K562 (cell line): ENCODE data around the gene SUSD3. TPM values are rescaled to one million over a fixed set of nuclear protein-coding genes. Genes with fewer than 3 reads are reported as not detected.

Experiments
- ATAC-seq: fragments of 200-7000 bp; cut with Tn5 transposase; 3 replicates; pipeline ENCODE4 v1.9.1; 2020; ENCODE audit warnings: moderate library complexity
- BruUV-seq: library from RNA; stranded (reverse); fragments of 400-500 nt; replicated peaks from 2 replicates; lab custom pipeline; 2021; lab: Mats Ljungman, UMichigan
- CTCF ChIA-PET: fragments of 300-600 bp; formaldehyde crosslinking; extraction: SDS; loops from one replicate; lab custom pipeline; 2021; ENCODE audit warnings: low intra/inter-chr PET ratio; lab: Yijun Ruan, JAX
- POLR2A ChIA-PET: fragments of 300-600, 350-650 bp; sonication (Branson Sonifier 250); formaldehyde crosslinking; extraction: SDS; loops from one replicate; lab custom pipeline; 2021; ENCODE audit warnings: antibody characterized with exemption, inconsistent platforms; lab: Yijun Ruan, JAX
- DNase-seq, 4 experiments: peaks; one replicate each; pipeline versions ENCODE4 v3.0.0 to v3.0.0-alpha.2; 2011 to 2018; ENCODE audit warnings: low spot score in 3 of 4, mixed read lengths in 3 of 4; ENCODE audit errors: extremely low read depth in 1 of 4
- FAIRE-seq: peaks from 2 replicates; lab custom pipeline; 2011; peaks lifted over from hg19 to GRCh38; lab: Jason Lieb, UNC
- H2AFZ ChIP-seq: 2 replicates; pipeline ENCODE4 v1.6.0; 2011; ENCODE audit warnings: low read depth, low read length, control low read depth, inconsistent platforms
- H3K27ac ChIP-seq: fragments of 200-600 bp; 3 replicates; pipeline ENCODE4 v1.8.0; 2011; ENCODE audit warnings: low read depth, mild to moderate bottlenecking, control low read depth, inconsistent platforms, low read length, moderate library complexity, mixed read lengths; ENCODE audit errors: extremely low read depth
- H3K27me3 ChIP-seq, 2 experiments: fragments of 300-600 bp in 1 of 2; 2 replicates in 1 of 2; 3 replicates in 1 of 2; pipeline versions ENCODE4 v1.6.0 to v1.8.0; 2011; ENCODE audit warnings: inconsistent platforms in 2 of 2, low read length in 2 of 2, mild to moderate bottlenecking in 1 of 2, mixed read lengths in 1 of 2, moderate library complexity in 1 of 2; ENCODE audit not compliant: control insufficient read depth in 2 of 2, insufficient read depth in 2 of 2
- H3K36me3 ChIP-seq: fragments of 300-600 bp; 3 replicates; pipeline ENCODE4 v1.8.0; 2011; ENCODE audit warnings: mild to moderate bottlenecking, low read length, inconsistent platforms; ENCODE audit not compliant: control insufficient read depth, insufficient read depth
- H3K4me1 ChIP-seq, 2 experiments: fragments of 200-600 bp in 1 of 2; replicated peaks in 1 of 2; 2 replicates in 1 of 2; 3 replicates in 1 of 2; pipeline versions ENCODE4 v1.5.1 to v1.8.0; 2011; ENCODE audit warnings: inconsistent platforms in 2 of 2, low read length in 2 of 2, mild to moderate bottlenecking in 1 of 2, mixed read lengths in 1 of 2, moderate library complexity in 1 of 2; ENCODE audit not compliant: control insufficient read depth in 2 of 2, insufficient read depth in 2 of 2
- H3K4me2 ChIP-seq: 2 replicates; pipeline ENCODE4 v1.6.1; 2011; ENCODE audit warnings: low read length, control low read depth, inconsistent platforms, mixed read lengths; ENCODE audit not compliant: insufficient read depth
- H3K4me3 ChIP-seq: fragments of 200-600 bp; sonication (generic), shearing (Covaris generic); 2 replicates; pipeline ENCODE4 v1.5.1; 2016; ENCODE audit warnings: control low read depth, inconsistent platforms
- H3K79me2 ChIP-seq: fragments of 200-600 bp; 3 replicates; pipeline ENCODE4 v1.8.0; 2011; ENCODE audit warnings: low read length, inconsistent platforms; ENCODE audit not compliant: control insufficient read depth, insufficient read depth
- H3K9ac ChIP-seq, 2 experiments: 2 replicates each; pipeline versions ENCODE4 v1.6.0 to v1.6.1; 2011; ENCODE audit warnings: low read depth in 2 of 2, low read length in 2 of 2, control low read depth in 1 of 2, inconsistent platforms in 1 of 2, mild to moderate bottlenecking in 1 of 2, mixed read lengths in 1 of 2; ENCODE audit not compliant: insufficient read depth in 1 of 2
- H3K9me1 ChIP-seq: one replicate; pipeline ENCODE4 v1.6.0; 2011; ENCODE audit warnings: inconsistent platforms, mild to moderate bottlenecking, low read length, moderate library complexity; ENCODE audit not compliant: control insufficient read depth, insufficient read depth
- H3K9me3 ChIP-seq: replicated peaks from 2 replicates; pipeline ENCODE4 v1.5.1; 2011; ENCODE audit warnings: low read depth, low read length, inconsistent platforms; ENCODE audit not compliant: control insufficient read depth, insufficient read depth
- H4K20me1 ChIP-seq: replicated peaks from 2 replicates; pipeline ENCODE4 v1.6.1; 2011; ENCODE audit warnings: low read length, inconsistent platforms, mixed read lengths; ENCODE audit not compliant: control insufficient read depth, insufficient read depth
- MAFK ChIP-seq: IDR thresholded peaks from 2 replicates; pipeline ENCODE4 v1.6.1; 2011; ENCODE audit warnings: low read length, improper control_type of control experiment
- NFXL1 ChIP-seq: fragments of 450-650 bp; formaldehyde crosslinking; IDR thresholded peaks from 2 replicates; pipeline ENCODE4 v1.4.0; 2021; ENCODE audit warnings: mild to moderate bottlenecking
- NKRF ChIP-seq: fragments of 450-650 bp; IDR thresholded peaks from 2 replicates; pipeline ENCODE4 v1.6.1; 2016; ENCODE audit warnings: borderline replicate concordance
- PRDM10 ChIP-seq: fragments of 450-650 bp; IDR thresholded peaks from 2 replicates; pipeline ENCODE4 v1.6.1; 2018; ENCODE audit not compliant: partially characterized antibody
- SMAD4 ChIP-seq: fragments of 250-450 bp; sonication (Bioruptor Pico); conservative IDR thresholded peaks from 2 replicates; pipeline ENCODE4 v1.8.0; 2021; ENCODE audit warnings: inconsistent platforms, mild to moderate bottlenecking, moderate library complexity
- ZBTB17 ChIP-seq: fragments of 450-650 bp; formaldehyde crosslinking; IDR thresholded peaks from 2 replicates; pipeline ENCODE4 v1.4.0; 2020; ENCODE audit warnings: mild to moderate bottlenecking
- ZNF24 ChIP-seq: fragments of 450-650 bp; IDR thresholded peaks from 2 replicates; pipeline ENCODE4 v1.6.1; 2016
- WGBS: fragments of 100-300 bp; shearing (Covaris generic); methylation state at CpG from one replicate; pipeline ENCODE4 v1.1.6; 2016; ENCODE audit warnings: low coverage, mixed read lengths; ENCODE audit not compliant: insufficient coverage; ENCODE audit errors: missing lambda C conversion rate; 5-methylcytosine and 5-hydroxymethylcytosine counted together
- in situ Hi-C: fragments of 300-500 bp; cut with MboI; formaldehyde crosslinking; loops from 4 replicates; pipeline ENCODE4 v1.15.0; 2018; ENCODE audit warnings: inconsistent platforms, mixed read lengths
- intact Hi-C: fragments of 100-400 bp; cut with micrococcal nuclease; formaldehyde crosslinking; loops from 2 replicates; pipeline ENCODE4 v1.14.2; 2022
- polyA plus RNA-seq, 8 experiments: library from polyadenylated mRNA; depleted of rRNA in 4 of 8; stranded (reverse) in 5 of 8; unstranded in 3 of 8; fragments of >200 nt; fragmentation: Nextera tagmentation in 2 of 8; fragmentation: Illumina TruSeq in 1 of 8; extraction: Ambion mirVana in 2 of 8; extraction: Trizol in 1 of 8; gene quantifications; 2 replicates each; pipeline versions ENCODE4 v1.2.1 to v1.2.3, GENCODE V29; 2011 to 2014; ENCODE audit warnings: inconsistent platforms in 1 of 8, missing spikeins in 1 of 8
- total RNA-seq, 7 experiments: library from RNA; depleted of rRNA in 6 of 7; stranded (reverse); fragments of >200 nt in 6 of 7; fragmentation: Illumina TruSeq in 2 of 7; extraction: Trizol in 2 of 7; gene quantifications; 2 replicates each; pipeline versions ENCODE4 v1.2.1 to v1.2.3, GENCODE V29; 2011 to 2021; ENCODE audit warnings: low replicate concordance in 1 of 7
- TF ChIP-seq, protein P1 (sequence below): sonication (generic); formaldehyde crosslinking; IDR thresholded peaks from 2 replicates; pipeline ENCODE4 v1.4.0; 2020; ENCODE audit warnings: mild to moderate bottlenecking, missing genetic modification reagents
- TF ChIP-seq, protein P2 (sequence below), 2 experiments: fragments of 150-350 bp in 1 of 2; IDR thresholded peaks; 2 replicates each; pipeline ENCODE4 v1.6.1; 2012 to 2016; ENCODE audit warnings: low read depth in 2 of 2, low read length in 2 of 2, mild to moderate bottlenecking in 1 of 2, moderate library complexity in 1 of 2

SUSD3 gene
- total and polyA plus RNA-seq, 9 of the 15 experiments (the other 6 are each of a cell fraction or from before 2014, with no cell fraction given): 1.3 to 21.7 (median 11.4) TPM

DNA sequence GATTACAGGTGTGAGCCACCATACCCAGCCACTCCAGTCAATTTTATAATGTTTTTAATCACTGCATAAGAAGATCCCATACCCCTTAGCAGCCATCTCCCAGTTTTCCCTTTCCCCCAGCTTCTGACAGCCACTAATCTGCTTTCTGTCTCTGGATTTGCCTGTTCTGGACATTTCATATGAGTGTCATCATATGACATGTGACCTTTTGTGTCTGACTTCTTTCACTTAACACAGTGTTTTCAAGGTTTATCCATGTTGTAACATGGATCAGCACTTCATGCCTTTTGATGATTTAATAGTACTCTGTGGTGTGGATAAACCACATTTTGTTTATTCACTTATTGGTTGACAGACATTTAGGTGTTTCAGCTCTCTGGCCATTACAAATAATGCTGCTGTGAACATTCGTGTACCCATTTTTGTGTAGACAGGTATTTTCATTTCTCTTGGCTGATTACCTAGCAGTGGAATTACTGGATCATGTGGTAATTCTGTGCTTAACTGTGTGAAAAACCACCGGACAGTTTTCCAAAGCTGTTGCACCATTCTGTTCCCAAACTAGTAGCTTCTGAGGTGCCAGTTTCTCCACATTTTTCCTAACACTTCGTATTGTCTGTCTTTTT lies 8.6 kb downstream of the SUSD3 start:
- WGBS: 56% methylated on average over 3 of the region's 3 CpGs
- peaks cover 29 to 31% of the 10 kb centered on the region in 2 experiments for H3K4me1 ChIP-seq
- H3K9me1 ChIP-seq: peaks cover 3% of the 10 kb centered on the region
- H3K36me3 ChIP-seq: no peaks in the 10 kb centered on the region; the same call in 2 of the 3 replicates
- H3K9ac ChIP-seq: no peak overlapping the region
- FAIRE-seq (no peak), DNase-seq (no peak), ATAC-seq (no peak)
- H3K27ac ChIP-seq: no peak overlapping the region
- no peak overlapping the region for H2AFZ ChIP-seq
- CTCF ChIA-PET: no interaction called here
- in situ Hi-C loops (no loop called here), intact Hi-C loops (no loop called here)
- no TSS peak for BruUV-seq
- H3K27me3 ChIP-seq: no peaks in the 10 kb centered on the region
- H4K20me1 ChIP-seq: no peaks in the 10 kb centered on the region
- peaks cover 4% of the 10 kb centered on the region; the same call in 2 of the 3 replicates for H3K79me2 ChIP-seq
- H3K9me3 ChIP-seq: no peaks in the 10 kb centered on the region
- POLR2A ChIA-PET: interaction anchor here (1.0 kb wide), 1 partner anchor 28 kb away, joined by 5 read pairs; no protein-coding TSS in a partner anchor
- H3K4me3 ChIP-seq: no peak overlapping the region
- no peak overlapping the region for H3K4me2 ChIP-seq
- TF ChIP-seq NKRF (no peak), MAFK (no peak), ZBTB17 (CRISPR knock-in tag) (0 out of 2 replicates have a peak, but pooled peaks have one; percentile 32), PRDM10 (no peak), NFXL1 (no peak), ZNF24 (no peak), SMAD4 (CRISPR knock-in tag) (0 out of 2 replicates have a peak, but pooled peaks have one; percentile 64)
- TF ChIP-seq, protein P1, sequence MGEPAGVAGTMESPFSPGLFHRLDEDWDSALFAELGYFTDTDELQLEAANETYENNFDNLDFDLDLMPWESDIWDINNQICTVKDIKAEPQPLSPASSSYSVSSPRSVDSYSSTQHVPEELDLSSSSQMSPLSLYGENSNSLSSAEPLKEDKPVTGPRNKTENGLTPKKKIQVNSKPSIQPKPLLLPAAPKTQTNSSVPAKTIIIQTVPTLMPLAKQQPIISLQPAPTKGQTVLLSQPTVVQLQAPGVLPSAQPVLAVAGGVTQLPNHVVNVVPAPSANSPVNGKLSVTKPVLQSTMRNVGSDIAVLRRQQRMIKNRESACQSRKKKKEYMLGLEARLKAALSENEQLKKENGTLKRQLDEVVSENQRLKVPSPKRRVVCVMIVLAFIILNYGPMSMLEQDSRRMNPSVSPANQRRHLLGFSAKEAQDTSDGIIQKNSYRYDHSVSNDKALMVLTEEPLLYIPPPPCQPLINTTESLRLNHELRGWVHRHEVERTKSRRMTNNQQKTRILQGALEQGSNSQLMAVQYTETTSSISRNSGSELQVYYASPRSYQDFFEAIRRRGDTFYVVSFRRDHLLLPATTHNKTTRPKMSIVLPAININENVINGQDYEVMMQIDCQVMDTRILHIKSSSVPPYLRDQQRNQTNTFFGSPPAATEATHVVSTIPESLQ (CRISPR knock-in tag): no peak
- TF ChIP-seq, protein P2, sequence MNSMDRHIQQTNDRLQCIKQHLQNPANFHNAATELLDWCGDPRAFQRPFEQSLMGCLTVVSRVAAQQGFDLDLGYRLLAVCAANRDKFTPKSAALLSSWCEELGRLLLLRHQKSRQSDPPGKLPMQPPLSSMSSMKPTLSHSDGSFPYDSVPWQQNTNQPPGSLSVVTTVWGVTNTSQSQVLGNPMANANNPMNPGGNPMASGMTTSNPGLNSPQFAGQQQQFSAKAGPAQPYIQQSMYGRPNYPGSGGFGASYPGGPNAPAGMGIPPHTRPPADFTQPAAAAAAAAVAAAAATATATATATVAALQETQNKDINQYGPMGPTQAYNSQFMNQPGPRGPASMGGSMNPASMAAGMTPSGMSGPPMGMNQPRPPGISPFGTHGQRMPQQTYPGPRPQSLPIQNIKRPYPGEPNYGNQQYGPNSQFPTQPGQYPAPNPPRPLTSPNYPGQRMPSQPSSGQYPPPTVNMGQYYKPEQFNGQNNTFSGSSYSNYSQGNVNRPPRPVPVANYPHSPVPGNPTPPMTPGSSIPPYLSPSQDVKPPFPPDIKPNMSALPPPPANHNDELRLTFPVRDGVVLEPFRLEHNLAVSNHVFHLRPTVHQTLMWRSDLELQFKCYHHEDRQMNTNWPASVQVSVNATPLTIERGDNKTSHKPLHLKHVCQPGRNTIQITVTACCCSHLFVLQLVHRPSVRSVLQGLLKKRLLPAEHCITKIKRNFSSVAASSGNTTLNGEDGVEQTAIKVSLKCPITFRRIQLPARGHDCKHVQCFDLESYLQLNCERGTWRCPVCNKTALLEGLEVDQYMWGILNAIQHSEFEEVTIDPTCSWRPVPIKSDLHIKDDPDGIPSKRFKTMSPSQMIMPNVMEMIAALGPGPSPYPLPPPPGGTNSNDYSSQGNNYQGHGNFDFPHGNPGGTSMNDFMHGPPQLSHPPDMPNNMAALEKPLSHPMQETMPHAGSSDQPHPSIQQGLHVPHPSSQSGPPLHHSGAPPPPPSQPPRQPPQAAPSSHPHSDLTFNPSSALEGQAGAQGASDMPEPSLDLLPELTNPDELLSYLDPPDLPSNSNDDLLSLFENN (IDR thresholded peaks at IDR 0.05; ENCODE audit: low read depth in 2 of 2, low read length in 2 of 2): no peak
